Measurements from ENCODE around the gene PTGR1.

Gene PTGR1

GRCh38 chr9:111531716-111532115 is 67.7 kb downstream of the PTGR1 start:
- DNase-seq, result no peak

GRCh38 chr9:111529787-111530186 is 69.7 kb downstream of the PTGR1 start:
- no peak for DNase-seq

- no peak for DNase-seq
Observed at GRCh38 chr9:111527347-111527746, 72.1 kb downstream of the PTGR1 start.

- DNase-seq, result no peak
Observed at GRCh38 chr9:111525056-111525977, 74.1 kb downstream of the PTGR1 start, which contains the start of gene ZNF483. ZNF483 (plus strand) TSS chr9:111525179; CDS start chr9:111527396, 2,217 bp downstream.

- DNase-seq, result no peak
Observed at GRCh38 chr9:111524731-111525055, 74.8 kb downstream of the PTGR1 start.

- no peak for DNase-seq
Observed at GRCh38 chr9:111516061-111516465, 83.4 kb downstream of the PTGR1 start.

GRCh38 chr9:111514967-111515366 is 84.5 kb downstream of the PTGR1 start:
- no peak for DNase-seq

All from SIG-M5 (cell line).